Measurements from ENCODE around the gene SPATA46. TPM values are rescaled to one million over a fixed set of nuclear protein-coding genes. Genes with fewer than 3 reads are reported as not detected.

SPATA46 gene
- total RNA-seq, 1 experiment from 2014 or later, result not detected

- Mint-ChIP-seq H3K4me3 (ENCODE audit: low read depth, unreplicated experiment) (no peak overlapping the region), H3K9me3 (ENCODE audit: low read depth, unreplicated experiment) (peaks cover 4% of the 10 kb centered on the region), H3K27ac (ENCODE audit: unreplicated experiment) (no peak overlapping the region), H3K4me1 (ENCODE audit: low read depth, unreplicated experiment) (peaks cover 40% of the 10 kb centered on the region), H3K27me3 (ENCODE audit: unreplicated experiment) (no peaks in the 10 kb centered on the region), H3K36me3 (ENCODE audit: insufficient read depth, unreplicated experiment) (no peaks in the 10 kb centered on the region)
- no peak for TF ChIP-seq CTCF (IDR thresholded peaks at IDR 0.05; ENCODE audit: unreplicated experiment)
- CTCF ChIA-PET, result no interaction called here
- intact Hi-C loops (cut with micrococcal nuclease; ENCODE audit: unreplicated experiment), result no loop called here
- no TSS peak for BruUV-seq (replicated peaks)
- DNase-seq, result no peak
Observed at GRCh38 chr1:162417650-162418049, 41.0 kb upstream of the SPATA46 start.

- no peaks in the 10 kb centered on the region for H3K36me3 Mint-ChIP-seq (ENCODE audit: insufficient read depth, unreplicated experiment)
- DNase-seq, result no peak
- intact Hi-C loops (cut with micrococcal nuclease; ENCODE audit: unreplicated experiment), result no loop called here
- H3K4me3 Mint-ChIP-seq (ENCODE audit: low read depth, unreplicated experiment), result no peak overlapping the region
- H3K27ac Mint-ChIP-seq (ENCODE audit: unreplicated experiment), result no peak overlapping the region
- peaks cover 4% of the 10 kb centered on the region for H3K9me3 Mint-ChIP-seq (ENCODE audit: low read depth, unreplicated experiment)
- H3K4me1 Mint-ChIP-seq (ENCODE audit: low read depth, unreplicated experiment), result peaks cover 39% of the 10 kb centered on the region
- no peaks in the 10 kb centered on the region for H3K27me3 Mint-ChIP-seq (ENCODE audit: unreplicated experiment)
- no TSS peak for BruUV-seq (replicated peaks)
- CTCF ChIA-PET, result no interaction called here
- TF ChIP-seq CTCF (IDR thresholded peaks at IDR 0.05; ENCODE audit: unreplicated experiment), result no peak
Observed at GRCh38 chr1:162416909-162417308, 40.3 kb upstream of the SPATA46 start.

GRCh38 chr1:162416215-162416614, 39.6 kb upstream of the SPATA46 start:
- TF ChIP-seq CTCF (IDR thresholded peaks at IDR 0.05; ENCODE audit: unreplicated experiment), result no peak
- Mint-ChIP-seq H3K36me3 (ENCODE audit: insufficient read depth, unreplicated experiment) (no peaks in the 10 kb centered on the region), H3K4me3 (ENCODE audit: low read depth, unreplicated experiment) (no peak overlapping the region), H3K9me3 (ENCODE audit: low read depth, unreplicated experiment) (peaks cover 4% of the 10 kb centered on the region), H3K27ac (ENCODE audit: unreplicated experiment) (no peak overlapping the region), H3K27me3 (ENCODE audit: unreplicated experiment) (no peaks in the 10 kb centered on the region), H3K4me1 (ENCODE audit: low read depth, unreplicated experiment) (peaks cover 37% of the 10 kb centered on the region)
- CTCF ChIA-PET, result no interaction called here
- BruUV-seq (replicated peaks), result no TSS peak
- DNase-seq, result no peak
- intact Hi-C loops (cut with micrococcal nuclease; ENCODE audit: unreplicated experiment), result no loop called here

GRCh38 chr1:162412002-162412401, 35.3 kb upstream of the SPATA46 start, which contains the start of gene SH2D1B:
SH2D1B (minus strand) TSS chr1:162412136; CDS start chr1:162412016, 120 bp downstream.
- no peak for DNase-seq
- BruUV-seq (replicated peaks), result no TSS peak
- Mint-ChIP-seq H3K9me3 (ENCODE audit: low read depth, unreplicated experiment) (peaks cover 4% of the 10 kb centered on the region), H3K27me3 (ENCODE audit: unreplicated experiment) (no peaks in the 10 kb centered on the region), H3K36me3 (ENCODE audit: insufficient read depth, unreplicated experiment) (no peaks in the 10 kb centered on the region), H3K27ac (ENCODE audit: unreplicated experiment) (no peak within 1 kb of the TSS), H3K4me3 (ENCODE audit: low read depth, unreplicated experiment) (no peak within 1 kb of the TSS), H3K4me1 (ENCODE audit: low read depth, unreplicated experiment) (peaks cover 7% of the 10 kb centered on the region)
- TF ChIP-seq CTCF (IDR thresholded peaks at IDR 0.05; ENCODE audit: unreplicated experiment), result no peak
- intact Hi-C loops (cut with micrococcal nuclease; ENCODE audit: unreplicated experiment), result no loop called here
- CTCF ChIA-PET, result no interaction called here
